Muscle layer of duodenum (tissue), 2 donors: Measurements from ENCODE around the gene DVL1.

Experiments
- H3K27ac ChIP-seq: one replicate; pipeline ENCODE4 v1.7.0; 2013; ENCODE audit warnings: mild to moderate bottlenecking, low read length
- H3K27me3 ChIP-seq: one replicate; pipeline ENCODE4 v1.7.0; 2013; ENCODE audit warnings: low read depth, mild to moderate bottlenecking, control low read depth, low read length
- H3K36me3 ChIP-seq, 2 donors: one replicate each; pipeline ENCODE4 v1.7.0; 2013; ENCODE audit warnings: low read length in 2 of 2, control low read depth in 1 of 2, mild to moderate bottlenecking in 1 of 2; ENCODE audit not compliant: insufficient read depth in 2 of 2, control insufficient read depth in 1 of 2
- H3K4me1 ChIP-seq, 2 donors: one replicate each; pipeline ENCODE4 v1.7.0; 2013; ENCODE audit warnings: low read length in 2 of 2, mild to moderate bottlenecking in 2 of 2, control low read depth in 1 of 2, moderate library complexity in 1 of 2; ENCODE audit not compliant: insufficient read depth in 2 of 2, control insufficient read depth in 1 of 2
- H3K4me3 ChIP-seq, 2 donors: one replicate each; pipeline ENCODE4 v1.7.0; 2013; ENCODE audit warnings: low read length in 2 of 2, low read depth in 1 of 2, mild to moderate bottlenecking in 1 of 2
- H3K9me3 ChIP-seq, 2 donors: one replicate each; pipeline ENCODE4 v1.7.0; 2013; ENCODE audit warnings: low read length in 2 of 2, control low read depth in 1 of 2, mild to moderate bottlenecking in 1 of 2; ENCODE audit not compliant: control insufficient read depth in 1 of 2
- donor health status: healthy.

The DVL1 gene

DNA sequence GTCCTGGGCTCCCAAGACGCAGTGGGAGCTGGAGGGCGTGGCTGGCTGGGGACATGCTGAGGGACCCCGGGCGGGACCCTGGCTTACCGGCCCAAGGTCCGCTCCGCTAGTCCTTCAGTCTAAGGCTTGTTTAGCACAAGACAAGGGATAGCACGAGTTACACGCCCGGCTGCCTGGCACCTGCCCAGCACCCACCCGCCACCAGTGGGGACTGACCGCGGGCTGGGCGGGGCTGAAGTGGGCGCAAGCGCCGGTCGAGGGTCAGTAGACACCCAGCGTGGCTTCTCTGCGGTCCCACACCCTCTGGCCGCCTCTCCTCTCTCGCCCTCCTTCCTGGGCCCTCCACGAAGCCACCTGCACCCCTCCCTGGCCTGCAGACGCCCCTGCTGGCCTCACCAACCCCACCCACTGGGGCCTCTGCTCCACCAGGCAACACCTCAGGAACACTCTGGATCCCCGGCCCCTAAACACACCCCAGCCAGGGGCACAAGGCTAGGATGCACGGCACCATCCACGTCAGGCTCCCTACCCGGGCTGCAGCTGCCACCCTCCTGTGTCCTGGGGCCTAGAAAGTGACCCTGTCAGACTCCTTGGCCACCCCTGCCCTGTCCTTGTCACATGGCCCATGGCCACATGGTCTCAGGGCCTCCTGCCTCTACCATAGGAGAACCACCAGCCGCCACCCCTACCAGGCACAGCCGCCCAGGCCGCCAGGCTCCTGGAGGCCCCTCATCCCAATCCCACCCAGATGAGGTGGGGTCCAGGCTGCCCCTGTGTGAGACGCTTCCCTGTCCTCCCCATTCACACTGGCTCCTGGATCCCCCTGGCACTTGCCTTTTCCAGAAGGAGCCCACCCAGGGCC, 12.1 kb downstream of the DVL1 start:
- Histone ChIP-seq H3K27ac (no peak overlapping the region), H3K27me3 (no peaks in the 10 kb centered on the region), H3K4me3 (no peak overlapping the region), H3K4me1 (no peaks in the 10 kb centered on the region), H3K36me3 (peaks cover 3 to 53% of the 10 kb centered on the region in 2 donors), H3K9me3 (no peaks in the 10 kb centered on the region)

GRCh38 chr1:1336446-1336845, 12.8 kb downstream of the DVL1 start:
- Histone ChIP-seq H3K27me3 (no peaks in the 10 kb centered on the region), H3K27ac (no peak overlapping the region), H3K4me1 (no peaks in the 10 kb centered on the region), H3K4me3 (no peak overlapping the region), H3K9me3 (no peaks in the 10 kb centered on the region), H3K36me3 (peaks cover 3 to 46% of the 10 kb centered on the region in 2 donors)

- H3K4me3 ChIP-seq: no peak overlapping the region
- H3K27me3 ChIP-seq: no peaks in the 10 kb centered on the region
- no peak overlapping the region for H3K27ac ChIP-seq
- peaks cover 3 to 43% of the 10 kb centered on the region in 2 donors for H3K36me3 ChIP-seq
- H3K9me3 ChIP-seq: no peaks in the 10 kb centered on the region
- peaks cover 0 to 4% of the 10 kb centered on the region in 2 donors for H3K4me1 ChIP-seq
These were observed 13.4 kb downstream of the DVL1 start for GRCh38 chr1:1335792-1336248.

- Histone ChIP-seq H3K36me3 (peaks cover 0 to 41% of the 10 kb centered on the region in 2 donors), H3K9me3 (no peaks in the 10 kb centered on the region), H3K4me1 (peaks cover 0 to 9% of the 10 kb centered on the region in 2 donors), H3K4me3 (no peak overlapping the region), H3K27me3 (no peaks in the 10 kb centered on the region), H3K27ac (no peak overlapping the region)
These were observed 13.9 kb downstream of the DVL1 start for GRCh38 chr1:1335283-1335682.

- no peaks in the 10 kb centered on the region for H3K9me3 ChIP-seq
- no peak overlapping the region for H3K27ac ChIP-seq
- peaks cover 0 to 9% of the 10 kb centered on the region in 2 donors for H3K4me1 ChIP-seq
- H3K4me3 ChIP-seq: no peak overlapping the region
- H3K36me3 ChIP-seq: peaks cover 0 to 37% of the 10 kb centered on the region in 2 donors
- H3K27me3 ChIP-seq: no peaks in the 10 kb centered on the region
These were observed 14.4 kb downstream of the DVL1 start for GRCh38 chr1:1334835-1335234.

- H3K27me3 ChIP-seq: no peaks in the 10 kb centered on the region
- H3K36me3 ChIP-seq: peaks cover 0 to 30% of the 10 kb centered on the region in 2 donors
- no peak overlapping the region for H3K27ac ChIP-seq
- H3K4me3 ChIP-seq: no peak overlapping the region
- no peaks in the 10 kb centered on the region for H3K9me3 ChIP-seq
- peaks cover 0 to 9% of the 10 kb centered on the region in 2 donors for H3K4me1 ChIP-seq
These were observed 15.5 kb downstream of the DVL1 start for GRCh38 chr1:1333551-1334241.

DNA sequence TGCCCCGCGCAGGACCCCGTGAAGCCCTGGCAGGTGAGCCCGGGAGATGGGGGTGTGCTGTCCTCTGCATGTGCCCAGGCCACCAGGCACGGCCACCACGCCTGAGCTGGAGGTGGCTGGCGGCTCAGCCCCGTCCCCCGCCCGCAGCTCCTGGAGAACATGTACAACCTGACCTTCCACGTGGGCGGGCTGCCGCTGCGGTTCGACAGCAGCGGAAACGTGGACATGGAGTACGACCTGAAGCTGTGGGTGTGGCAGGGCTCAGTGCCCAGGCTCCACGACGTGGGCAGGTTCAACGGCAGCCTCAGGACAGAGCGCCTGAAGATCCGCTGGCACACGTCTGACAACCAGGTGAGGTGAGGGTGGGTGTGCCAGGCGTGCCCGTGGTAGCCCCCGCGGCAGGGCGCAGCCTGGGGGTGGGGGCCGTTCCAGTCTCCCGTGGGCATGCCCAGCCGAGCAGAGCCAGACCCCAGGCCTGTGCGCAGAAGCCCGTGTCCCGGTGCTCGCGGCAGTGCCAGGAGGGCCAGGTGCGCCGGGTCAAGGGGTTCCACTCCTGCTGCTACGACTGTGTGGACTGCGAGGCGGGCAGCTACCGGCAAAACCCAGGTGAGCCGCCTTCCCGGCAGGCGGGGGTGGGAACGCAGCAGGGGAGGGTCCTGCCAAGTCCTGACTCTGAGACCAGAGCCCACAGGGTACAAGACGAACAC, 16.3 kb downstream of the DVL1 start:
- peaks cover 0 to 31% of the 10 kb centered on the region in 2 donors for H3K36me3 ChIP-seq
- H3K4me1 ChIP-seq: peaks cover 0 to 9% of the 10 kb centered on the region in 2 donors
- no peaks in the 10 kb centered on the region for H3K27me3 ChIP-seq
- H3K4me3 ChIP-seq: no peak overlapping the region
- no peak overlapping the region for H3K27ac ChIP-seq
- no peaks in the 10 kb centered on the region for H3K9me3 ChIP-seq

- no peak overlapping the region for H3K27ac ChIP-seq
- peaks cover 0 to 31% of the 10 kb centered on the region in 2 donors for H3K36me3 ChIP-seq
- no peaks in the 10 kb centered on the region for H3K9me3 ChIP-seq
- H3K4me3 ChIP-seq: no peak overlapping the region
- H3K27me3 ChIP-seq: no peaks in the 10 kb centered on the region
- peaks cover 0 to 9% of the 10 kb centered on the region in 2 donors for H3K4me1 ChIP-seq
These were observed 17.0 kb downstream of the DVL1 start for GRCh38 chr1:1332031-1332755.

DNA sequence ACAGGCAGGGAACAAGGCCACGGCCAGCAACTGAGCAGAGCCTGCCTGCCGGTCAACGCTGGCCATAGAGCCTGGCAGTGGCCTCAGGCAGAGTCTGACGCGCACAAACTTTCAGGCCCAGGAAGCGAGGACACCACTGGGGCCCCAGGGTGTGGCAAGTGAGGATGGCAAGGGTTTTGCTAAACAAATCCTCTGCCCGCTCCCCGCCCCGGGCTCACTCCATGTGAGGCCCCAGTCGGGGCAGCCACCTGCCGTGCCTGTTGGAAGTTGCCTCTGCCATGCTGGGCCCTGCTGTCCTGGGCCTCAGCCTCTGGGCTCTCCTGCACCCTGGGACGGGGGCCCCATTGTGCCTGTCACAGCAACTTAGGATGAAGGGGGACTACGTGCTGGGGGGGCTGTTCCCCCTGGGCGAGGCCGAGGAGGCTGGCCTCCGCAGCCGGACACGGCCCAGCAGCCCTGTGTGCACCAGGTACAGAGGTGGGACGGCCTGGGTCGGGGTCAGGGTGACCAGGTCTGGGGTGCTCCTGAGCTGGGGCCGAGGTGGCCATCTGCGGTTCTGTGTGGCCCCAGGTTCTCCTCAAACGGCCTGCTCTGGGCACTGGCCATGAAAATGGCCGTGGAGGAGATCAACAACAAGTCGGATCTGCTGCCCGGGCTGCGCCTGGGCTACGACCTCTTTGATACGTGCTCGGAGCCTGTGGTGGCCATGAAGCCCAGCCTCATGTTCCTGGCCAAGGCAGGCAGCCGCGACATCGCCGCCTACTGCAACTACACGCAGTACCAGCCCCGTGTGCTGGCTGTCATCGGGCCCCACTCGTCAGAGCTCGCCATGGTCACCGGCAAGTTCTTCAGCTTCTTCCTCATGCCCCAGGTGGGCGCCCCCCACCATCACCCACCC, 17.9 kb downstream of the DVL1 start, which contains the start of gene TAS1R3:
Gene TAS1R3 (plus strand): TSS at position 213 of the 898 bp plus-strand sequence. CDS start 66 bp downstream, at position 279.
- H3K27me3 ChIP-seq: no peaks in the 10 kb centered on the region
- H3K4me1 ChIP-seq: peaks cover 0 to 13% of the 10 kb centered on the region in 2 donors
- H3K36me3 ChIP-seq: peaks cover 0 to 31% of the 10 kb centered on the region in 2 donors
- no peak within 1 kb of the TSS for H3K27ac ChIP-seq
- H3K4me3 ChIP-seq: no peak within 1 kb of the TSS
- no peaks in the 10 kb centered on the region for H3K9me3 ChIP-seq
